Measurements from ENCODE around the gene ZNF568. TPM values are rescaled to one million over a fixed set of nuclear protein-coding genes. Genes with fewer than 3 reads are reported as not detected.

ZNF568 gene
- total and polyA plus RNA-seq, 3 experiments from 2014 or later, result 8.7 to 10.9 (median 10.4) TPM

DNA sequence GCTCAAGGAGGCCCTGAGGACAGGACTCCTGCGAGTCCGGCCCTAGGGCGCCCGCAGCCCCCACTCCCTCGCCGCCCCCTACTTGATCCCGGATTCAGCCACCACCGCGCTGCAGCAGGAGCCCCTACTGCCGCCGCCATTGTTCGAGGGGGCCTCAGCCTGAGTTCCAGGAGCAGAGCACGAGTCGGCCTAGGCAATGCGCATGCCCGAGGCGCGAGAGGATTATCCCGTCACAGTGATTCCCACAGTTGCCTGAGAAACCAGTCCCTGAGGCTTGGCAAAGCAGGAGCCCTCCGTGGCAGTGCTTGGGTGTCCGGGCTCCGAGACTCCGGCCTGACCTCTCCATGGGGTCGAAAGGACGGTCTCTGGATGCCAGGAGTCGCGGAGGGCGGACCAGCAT is 93.7 kb downstream of the ZNF568 start:
- Mint-ChIP-seq H3K27ac (no peak overlapping the region), H3K4me3 (no peak overlapping the region), H3K4me1 (peaks cover 0 to 8% (median 0%) of the 10 kb centered on the region in 3 donors), H3K27me3 (peaks cover 0 to 5% of the 10 kb centered on the region in 2 donors), H3K9me3 (peaks cover 6 to 74% (median 47%) of the 10 kb centered on the region in 5 donors), H3K36me3 (peaks cover 4 to 16% (median 16%) of the 10 kb centered on the region in 3 donors)
- no peak overlapping the region for H3K27ac ChIP-seq (ENCODE audit: low read depth, low read length)
- no peaks in the 10 kb centered on the region for H3K4me1 ChIP-seq (ENCODE audit: insufficient read depth, low read length)
- ChIA-PET POLR2A (no interaction called here), CTCF (no interaction called here)
- peaks cover 4% of the 10 kb centered on the region for H3K9me3 ChIP-seq (ENCODE audit: low read length)
- H3K4me3 ChIP-seq (ENCODE audit: low read length), result no peak overlapping the region
- H3K36me3 ChIP-seq (ENCODE audit: insufficient read depth, low read length), result no peaks in the 10 kb centered on the region
- DNase-seq, result no peak
- no peaks in the 10 kb centered on the region for H3K27me3 ChIP-seq (ENCODE audit: insufficient read depth, low read length, poor library complexity, severe bottlenecking)

DNA sequence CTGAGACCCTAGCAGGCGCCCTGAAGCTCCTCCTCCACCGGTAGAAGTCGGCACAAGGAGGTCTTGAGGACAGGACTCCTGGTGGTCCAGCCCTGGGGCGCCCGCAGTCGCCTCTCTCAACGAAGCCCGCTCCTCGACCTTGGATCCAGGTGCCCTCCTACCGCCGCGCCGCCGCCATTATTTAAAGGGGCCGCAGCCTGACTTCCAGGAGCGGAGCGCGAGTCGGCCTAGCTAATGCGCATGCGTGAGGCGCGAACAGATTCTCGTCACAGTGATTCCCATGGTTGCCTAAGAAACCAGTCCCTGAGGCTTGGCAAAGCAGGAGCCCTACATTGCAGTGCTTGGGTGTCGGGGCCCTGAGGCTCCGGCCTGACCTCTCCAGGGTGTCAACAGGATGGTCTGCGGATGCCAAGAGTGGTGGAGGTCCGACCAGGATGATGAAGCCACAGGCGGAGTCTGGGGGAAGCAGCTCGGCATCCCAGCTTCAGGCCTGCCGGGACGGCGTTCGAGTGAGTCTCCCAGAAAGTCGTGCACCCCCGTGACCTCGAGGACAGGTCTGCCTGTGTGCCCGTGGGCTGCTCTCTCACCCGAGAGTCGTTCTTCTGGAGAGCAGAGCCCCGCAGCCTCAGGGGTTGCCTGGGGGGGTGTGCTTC is 96.1 kb downstream of the ZNF568 start:
- Histone ChIP-seq H3K27ac (ENCODE audit: low read depth, low read length) (no peak overlapping the region), H3K36me3 (ENCODE audit: insufficient read depth, low read length) (no peaks in the 10 kb centered on the region), H3K9me3 (ENCODE audit: low read length) (peaks cover 8% of the 10 kb centered on the region), H3K4me1 (ENCODE audit: insufficient read depth, low read length) (no peaks in the 10 kb centered on the region), H3K27me3 (ENCODE audit: insufficient read depth, low read length, poor library complexity, severe bottlenecking) (no peaks in the 10 kb centered on the region), H3K4me3 (ENCODE audit: low read length) (no peak overlapping the region)
- no peak for DNase-seq
- Mint-ChIP-seq H3K4me1 (peaks cover 0 to 8% (median 0%) of the 10 kb centered on the region in 3 donors), H3K4me3 (no peak overlapping the region), H3K36me3 (peaks cover 4 to 22% (median 21%) of the 10 kb centered on the region in 3 donors), H3K27ac (peak overlapping the region in 1 of 8 donors; percentile 58), H3K9me3 (peaks cover 6 to 74% (median 44%) of the 10 kb centered on the region in 5 donors), H3K27me3 (peaks cover 0 to 7% of the 10 kb centered on the region in 2 donors)
- ChIA-PET POLR2A (no interaction called here), CTCF (no interaction called here)

DNA sequence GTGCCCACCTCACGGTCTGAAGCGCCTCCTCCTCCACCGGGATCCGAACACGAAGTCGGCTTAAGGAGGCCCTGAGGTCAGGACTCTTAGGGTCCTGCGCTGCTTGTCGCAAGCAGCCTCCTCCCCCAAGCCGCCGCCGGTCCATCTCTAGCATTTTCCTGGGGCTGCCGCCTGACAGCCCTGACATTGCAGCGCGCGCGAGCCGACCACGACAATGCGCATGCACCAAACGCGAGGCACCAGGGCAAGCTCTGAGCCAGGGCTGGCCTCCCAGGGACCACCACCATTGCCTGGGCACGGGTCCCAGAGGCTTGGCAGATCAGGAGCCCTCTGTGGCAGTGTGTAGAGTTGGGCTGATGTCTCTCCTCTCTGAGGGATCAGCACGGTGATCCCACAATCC is 98.3 kb downstream of the ZNF568 start:
- H3K27me3 ChIP-seq (ENCODE audit: insufficient read depth, low read length, poor library complexity, severe bottlenecking), result no peaks in the 10 kb centered on the region
- peaks cover 9 to 75% (median 49%) of the 10 kb centered on the region in 5 donors for H3K9me3 Mint-ChIP-seq
- peaks cover 4 to 26% (median 17%) of the 10 kb centered on the region in 3 donors for H3K36me3 Mint-ChIP-seq

DNA sequence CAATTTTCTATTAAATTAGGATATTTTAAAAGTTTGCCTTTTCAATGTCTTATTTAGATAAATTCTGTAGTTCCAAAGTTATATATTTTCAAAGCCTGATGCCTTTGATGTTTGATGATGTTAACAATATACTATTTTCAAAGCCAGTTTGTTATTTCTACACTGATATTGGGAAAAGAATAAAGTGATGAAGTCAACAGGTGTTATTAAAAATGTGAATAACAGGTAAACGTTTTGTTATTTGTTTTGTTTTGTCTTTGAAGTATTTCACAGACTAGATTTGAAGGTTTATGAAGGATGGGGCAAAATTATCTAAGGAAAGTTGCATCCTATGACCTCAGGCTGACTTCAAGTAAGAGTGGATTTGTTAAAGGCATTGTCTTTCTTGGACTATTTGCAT is 129.0 kb downstream of the ZNF568 start:
- DNase-seq, result no peak
- H3K9me3 ChIP-seq (ENCODE audit: low read length), result no peaks in the 10 kb centered on the region
- CTCF ChIA-PET, result no interaction called here
- peaks cover 25 to 58% (median 40%) of the 10 kb centered on the region in 5 donors for H3K9me3 Mint-ChIP-seq
- H3K36me3 Mint-ChIP-seq, result peaks cover 3 to 4% (median 3%) of the 10 kb centered on the region in 3 donors
- H3K36me3 ChIP-seq (ENCODE audit: insufficient read depth, low read length), result no peaks in the 10 kb centered on the region
- H3K4me3 ChIP-seq (ENCODE audit: low read length), result no peak overlapping the region
- H3K27ac ChIP-seq (ENCODE audit: low read depth, low read length), result no peak overlapping the region
- no peaks in the 10 kb centered on the region for H3K27me3 ChIP-seq (ENCODE audit: insufficient read depth, low read length, poor library complexity, severe bottlenecking)
- POLR2A ChIA-PET, result no interaction called here
- H3K27me3 Mint-ChIP-seq, result no peaks in the 10 kb centered on the region
- H3K4me1 Mint-ChIP-seq, result no peaks in the 10 kb centered on the region
- H3K4me3 Mint-ChIP-seq, result no peak overlapping the region
- no peak overlapping the region for H3K27ac Mint-ChIP-seq
- H3K4me1 ChIP-seq (ENCODE audit: insufficient read depth, low read length), result no peaks in the 10 kb centered on the region

More for the DNA sequence above, 98.3 kb downstream of the ZNF568 start:
- H3K4me3 ChIP-seq (ENCODE audit: low read length), result no peak overlapping the region
- no peaks in the 10 kb centered on the region for H3K36me3 ChIP-seq (ENCODE audit: insufficient read depth, low read length)
- ChIA-PET CTCF (no interaction called here), POLR2A (no interaction called here)
- Mint-ChIP-seq H3K4me3 (no peak overlapping the region), H3K27me3 (peaks cover 0 to 7% of the 10 kb centered on the region in 2 donors), H3K4me1 (no peaks in the 10 kb centered on the region), H3K27ac (no peak overlapping the region)
- no peak for DNase-seq
- H3K4me1 ChIP-seq (ENCODE audit: insufficient read depth, low read length), result no peaks in the 10 kb centered on the region
- H3K27ac ChIP-seq (ENCODE audit: low read depth, low read length), result no peak overlapping the region
- H3K9me3 ChIP-seq (ENCODE audit: low read length), result peaks cover 9% of the 10 kb centered on the region

Other genes with a start within 250 kb of the ZNF568 start
- gene ZNF461, start 249.5 kb upstream of the ZNF568 start, total RNA-seq, result 1 to 10 TPM; 6.9 to 8.1 TPM
- 4.9 TPM for gene ZNF461, start 249.5 kb upstream of the ZNF568 start, polyA plus RNA-seq
- gene ZNF567, start 228.7 kb upstream of the ZNF568 start, total RNA-seq, result 1 to 10 TPM; 7.2 to 9.4 TPM
- gene ZNF567, start 228.7 kb upstream of the ZNF568 start, polyA plus RNA-seq, result 14.7 TPM
- gene ZNF850, start 143.5 kb upstream of the ZNF568 start, total RNA-seq, result 1 to 10 TPM; 6.1 to 6.9 TPM
- 0.76 TPM for gene ZNF850, start 143.5 kb upstream of the ZNF568 start, polyA plus RNA-seq
- gene ZNF790, start 77.9 kb upstream of the ZNF568 start, total RNA-seq, result 1 to 10 TPM; 6.4 to 7.0 TPM
- 6.8 TPM for gene ZNF790, start 77.9 kb upstream of the ZNF568 start, polyA plus RNA-seq
- 1 to 10 TPM; 3.9 to 4.9 TPM for gene ZNF345, start 65.5 kb upstream of the ZNF568 start, total RNA-seq
- 5.2 TPM for gene ZNF345, start 65.5 kb upstream of the ZNF568 start, polyA plus RNA-seq
- gene ZNF829, start within 50 bp of the ZNF568 start, total RNA-seq, result 1 to 10 TPM; 5.9 to 7.7 TPM
- 4.9 TPM for gene ZNF829, start within 50 bp of the ZNF568 start, polyA plus RNA-seq
- gene ZNF420, start 162.1 kb downstream of the ZNF568 start, total RNA-seq, result 10 to 100 TPM; 15.6 to 19.2 TPM
- 24.7 TPM for gene ZNF420, start 162.1 kb downstream of the ZNF568 start, polyA plus RNA-seq